ENCODE measurements around the gene SLF2. TPM values are rescaled to one million over a fixed set of nuclear protein-coding genes. Genes with fewer than 3 reads are reported as not detected.

SLF2 gene
- total RNA-seq, 1 experiment from 2014 or later = 23.1 TPM

GRCh38 chr10:100970076-100970913 lies 57.5 kb downstream of the SLF2 start:
- Histone ChIP-seq H3K18ac (ENCODE audit: insufficient read length, low read depth, low read length) (no peak overlapping the region), H3K79me2 (ENCODE audit: insufficient read depth, low read length) (no peaks in the 10 kb centered on the region), H3K23me2 (ENCODE audit: insufficient read length, low read depth, low read length, poor library complexity, severe bottlenecking) (peaks cover 12% of the 10 kb centered on the region), H3K4me1 (ENCODE audit: insufficient read depth, low read length) (no peaks in the 10 kb centered on the region), H4K20me1 (ENCODE audit: control insufficient read depth, insufficient read depth, insufficient read length) (no peaks in the 10 kb centered on the region), H3T11ph (ENCODE audit: low read length) (no peak overlapping the region), H3K27ac (ENCODE audit: insufficient read length, low read depth, low read length) (no peak overlapping the region), H3K27me3 (ENCODE audit: insufficient read depth, low read length) (no peaks in the 10 kb centered on the region), H2AK5ac (ENCODE audit: insufficient read length, low read length) (no peak overlapping the region), H2BK15ac (ENCODE audit: low read depth, low read length) (no peak overlapping the region), H4K5ac (ENCODE audit: insufficient read length, low read depth, low read length) (no peak overlapping the region), H2BK5ac (ENCODE audit: insufficient read length, low read length) (no peak overlapping the region), H2BK20ac (ENCODE audit: low read depth, low read length, poor library complexity, severe bottlenecking) (no peak overlapping the region), H3K56ac (ENCODE audit: insufficient read length, low read depth, low read length) (no peak overlapping the region), H3K9me3 (ENCODE audit: control insufficient read depth, low read depth, low read length) (no peaks in the 10 kb centered on the region), H4K8ac (replicated peaks; ENCODE audit: insufficient read length, low read depth, low read length) (no peak overlapping the region), H3K4me2 (ENCODE audit: insufficient read depth, insufficient read length, low read length) (peak overlapping the region; percentile 95), H3K79me1 (ENCODE audit: insufficient read depth, low read depth, low read length, poor library complexity, severe bottlenecking) (no peaks in the 10 kb centered on the region), H4K91ac (ENCODE audit: insufficient read length, low read depth, low read length) (no peak overlapping the region), H2AFZ (ENCODE audit: low read length) (no peak overlapping the region), H2BK12ac (ENCODE audit: insufficient read length, low read depth, low read length) (no peak overlapping the region), H3K9ac (ENCODE audit: extremely low read depth, insufficient read length, low read length) (no peak overlapping the region), H3K23ac (ENCODE audit: insufficient read length, low read depth, low read length) (no peak overlapping the region), H3K14ac (ENCODE audit: insufficient read depth, low read length) (no peak overlapping the region), H3K4ac (ENCODE audit: low read depth, low read length) (no peak overlapping the region), H2BK120ac (ENCODE audit: low read depth, low read length, poor library complexity, severe bottlenecking) (no peak overlapping the region)
- Mint-ChIP-seq H3K4me1 (peaks cover 32 to 34% of the 10 kb centered on the region in 2 experiments), H3K27me3 (ENCODE audit: low read depth) (peaks cover 7% of the 10 kb centered on the region), H3K9me3 (no peaks in the 10 kb centered on the region; a peak in 1 of 5 replicates), H3K27ac (no peak overlapping the region), H3K36me3 (ENCODE audit: insufficient read depth in 1 of 3, low read depth in 3 of 3) (peaks cover 0 to 2% (median 0%) of the 10 kb centered on the region in 3 experiments; a peak in 2 of 7 replicates), H3K4me3 (peak overlapping the region; percentile 66 to 84)
- TF ChIP-seq CTCF (conservative IDR thresholded peaks at IDR 0.05) = no peak
- peak; percentile 57 for DNase-seq
- no CpG with 5 or more reads among the region's 13 CpGs for WGBS (ENCODE audit: extremely low coverage, insufficient read length, low lambda C conversion rate)

All from H9 (cell line).